Measurements from ENCODE around the gene TRAPPC2L.
"Not testable (repeated sequence)": the region's sequence is repeated elsewhere in the genome, so short reads cannot be mapped to it uniquely, and the experiment has no call there.

TRAPPC2L gene

DNA sequence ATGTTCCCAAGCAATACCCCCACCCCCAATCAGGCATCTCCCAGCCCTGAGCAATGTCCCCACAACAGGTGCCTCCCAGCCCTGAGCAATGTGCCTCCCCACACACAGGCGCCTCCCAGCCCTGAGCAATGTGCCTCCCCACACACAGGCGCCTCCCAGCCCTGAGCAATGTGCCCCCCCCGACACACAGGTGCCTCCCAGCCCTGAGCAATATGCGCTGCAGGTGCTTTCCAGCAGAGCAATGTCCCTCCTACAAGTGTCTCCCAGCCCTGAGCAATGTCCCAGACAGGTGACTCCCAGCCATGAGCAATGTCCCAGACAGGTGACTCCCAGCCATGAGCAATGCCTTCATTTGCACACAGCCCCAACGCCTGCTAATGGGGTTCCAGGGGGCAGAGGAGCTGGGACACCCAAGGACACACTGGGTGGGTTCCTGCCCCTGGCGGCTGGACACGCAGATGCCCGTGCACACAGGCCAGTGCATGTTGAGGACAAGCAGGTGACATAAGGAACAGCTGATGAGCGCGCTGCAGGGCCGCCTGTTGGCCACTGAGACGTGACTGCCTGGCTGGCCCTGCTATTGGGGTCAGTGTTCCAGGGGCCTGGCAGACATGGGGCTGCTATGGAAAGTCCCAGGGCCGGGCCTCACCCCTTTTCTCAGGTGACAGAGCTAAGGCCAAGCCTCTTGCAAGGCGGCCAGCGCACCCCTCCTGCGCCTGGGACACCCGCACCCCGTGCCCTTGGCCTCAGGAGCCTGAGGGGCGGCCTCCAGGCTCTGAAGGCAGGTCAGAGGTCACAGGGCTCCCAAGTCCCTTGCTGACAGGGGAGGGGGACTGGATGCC lies 36.4 kb downstream of the TRAPPC2L start:
- DNase-seq: no peak

DNA sequence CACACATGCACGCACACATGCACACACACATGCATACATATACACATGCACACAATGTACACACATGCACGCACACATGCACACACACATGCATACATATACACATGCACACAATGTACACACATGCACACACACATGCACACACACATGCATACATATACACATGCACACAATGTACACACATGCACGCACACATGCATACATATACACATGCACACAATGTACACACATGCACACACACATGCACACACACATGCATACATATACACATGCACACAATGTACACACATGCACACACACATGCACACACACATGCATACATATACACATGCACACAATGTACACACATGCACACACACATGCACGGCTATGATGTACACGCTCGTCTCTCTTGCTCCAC lies 37.3 kb downstream of the TRAPPC2L start:
- DNase-seq: not testable (repeated sequence)

DNA sequence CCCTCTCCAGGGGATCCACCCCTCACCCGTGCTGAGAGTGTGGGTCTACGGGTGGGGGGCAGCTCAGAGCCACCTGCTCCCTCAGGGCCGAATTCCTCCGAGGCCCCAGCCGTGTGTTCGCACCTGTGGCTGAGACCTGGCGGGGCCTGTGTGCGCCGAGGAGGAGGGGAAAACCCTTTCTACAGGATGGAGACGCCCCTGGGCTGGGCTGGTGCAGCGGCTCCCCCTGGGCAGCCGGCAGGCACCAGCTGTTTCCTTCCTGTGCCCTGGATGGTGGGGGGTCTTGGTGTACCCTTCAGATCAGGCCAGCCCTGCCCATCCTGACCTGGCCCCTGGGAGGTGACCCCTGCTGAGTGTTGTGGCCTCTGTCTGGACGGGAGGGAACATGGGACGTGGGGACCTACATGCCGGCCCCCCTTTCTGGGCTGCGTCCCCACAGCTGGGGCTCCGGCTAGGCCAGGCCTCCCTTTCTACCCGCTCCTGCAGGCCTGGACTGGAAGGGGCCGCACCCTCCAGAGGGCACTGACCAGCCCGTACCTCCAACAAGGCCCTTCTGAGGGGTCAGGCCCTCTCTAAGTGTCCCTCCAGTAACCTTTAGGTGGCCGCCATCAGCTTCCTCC lies 37.9 kb downstream of the TRAPPC2L start:
- no peak for DNase-seq

DNA sequence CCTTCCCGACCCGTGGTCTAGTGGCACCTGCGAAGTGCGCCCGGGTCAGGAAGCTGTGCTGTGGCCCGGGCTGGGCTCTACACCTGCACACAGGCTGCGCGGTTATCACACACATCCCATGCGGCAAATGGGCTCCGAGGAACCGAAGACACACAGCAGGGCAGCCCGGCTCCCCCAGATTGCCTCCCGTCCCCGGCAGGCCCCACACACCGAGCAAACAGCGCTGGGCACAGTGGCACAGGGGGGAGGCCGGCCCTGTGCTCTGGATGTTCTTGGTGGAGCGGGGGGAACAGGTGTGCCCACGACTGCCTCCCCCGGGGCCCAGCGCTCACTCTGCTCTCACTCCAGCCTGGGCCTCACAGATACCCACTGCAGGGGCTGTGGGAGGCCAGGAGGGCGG lies 38.4 kb downstream of the TRAPPC2L start:
- no peak for DNase-seq

DNA sequence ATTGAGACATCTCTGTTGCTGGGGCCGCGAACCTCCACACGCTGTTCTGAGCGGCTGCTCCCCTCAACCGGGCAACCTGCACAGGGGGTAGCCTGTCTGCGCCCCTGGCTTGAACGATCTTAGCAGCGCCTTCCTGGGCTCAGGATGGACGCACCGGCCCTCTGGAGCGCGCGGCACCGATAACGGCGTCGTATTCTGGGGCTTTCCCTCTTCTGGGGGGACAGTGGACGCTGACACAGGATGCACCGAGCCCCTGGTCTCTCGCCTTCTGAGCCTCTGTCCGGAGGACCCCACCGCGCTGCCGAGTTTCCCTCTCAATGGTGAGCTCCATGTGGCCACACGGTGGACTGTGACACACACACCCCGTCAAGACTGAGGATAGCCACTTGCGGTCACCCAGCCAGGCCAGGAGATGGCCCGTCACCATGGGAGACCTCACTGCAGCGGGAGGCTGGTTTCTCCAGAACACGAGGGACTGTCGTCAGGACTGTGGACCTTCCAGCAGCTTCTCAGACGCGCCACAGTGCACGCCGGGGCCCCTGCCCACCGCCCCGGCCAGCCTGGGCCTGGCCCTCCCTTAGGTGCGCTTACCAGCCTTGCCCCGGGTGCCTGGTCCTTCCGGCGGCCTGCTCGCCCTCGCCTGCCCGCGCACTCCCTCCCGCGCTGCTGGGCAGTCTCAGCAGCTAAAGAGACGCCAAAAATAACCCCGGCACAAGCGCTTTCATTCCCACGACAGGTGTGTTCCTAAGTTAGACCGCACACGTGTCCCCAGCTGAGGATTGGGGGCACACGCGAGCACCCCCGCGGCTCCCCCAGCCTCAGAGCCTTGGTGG lies 39.5 kb downstream of the TRAPPC2L start:
- DNase-seq: no peak

DNA sequence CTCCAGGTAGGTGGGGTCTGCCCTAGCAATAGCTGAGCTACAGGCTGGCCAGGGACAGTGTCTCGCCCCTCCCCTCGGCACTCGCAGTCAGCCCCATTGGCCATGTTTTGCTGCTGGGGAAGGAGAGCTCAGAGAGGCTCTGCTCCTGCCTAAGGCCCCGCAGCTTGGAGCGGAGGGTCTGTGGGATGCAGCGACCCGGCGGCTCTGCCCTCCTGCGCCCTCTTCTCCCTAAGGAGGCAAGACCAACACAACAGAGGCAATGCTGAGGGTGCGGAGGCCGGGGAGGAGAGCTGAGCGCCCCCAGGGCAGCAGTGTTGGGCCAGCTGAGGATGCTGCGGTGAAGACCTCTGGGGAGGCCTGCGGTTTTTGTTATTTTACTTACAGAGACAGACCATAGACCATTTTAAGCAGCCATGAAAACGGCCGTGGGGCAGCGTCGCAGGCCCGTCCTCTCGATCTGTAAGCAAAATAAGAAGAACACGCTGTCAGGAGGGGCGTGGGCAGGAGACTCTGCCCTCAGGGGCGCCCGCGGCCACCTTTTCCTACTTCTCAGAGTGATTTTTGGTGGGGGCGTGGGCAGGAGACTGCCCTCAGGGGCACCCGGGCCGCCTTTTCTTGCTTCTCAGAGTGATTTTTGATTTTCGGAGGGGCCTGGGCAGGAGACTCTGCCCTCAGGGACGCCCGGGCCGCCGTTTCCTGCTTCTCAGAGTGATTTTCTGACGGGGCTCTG lies 40.9 kb downstream of the TRAPPC2L start:
- no peak for DNase-seq

DNA sequence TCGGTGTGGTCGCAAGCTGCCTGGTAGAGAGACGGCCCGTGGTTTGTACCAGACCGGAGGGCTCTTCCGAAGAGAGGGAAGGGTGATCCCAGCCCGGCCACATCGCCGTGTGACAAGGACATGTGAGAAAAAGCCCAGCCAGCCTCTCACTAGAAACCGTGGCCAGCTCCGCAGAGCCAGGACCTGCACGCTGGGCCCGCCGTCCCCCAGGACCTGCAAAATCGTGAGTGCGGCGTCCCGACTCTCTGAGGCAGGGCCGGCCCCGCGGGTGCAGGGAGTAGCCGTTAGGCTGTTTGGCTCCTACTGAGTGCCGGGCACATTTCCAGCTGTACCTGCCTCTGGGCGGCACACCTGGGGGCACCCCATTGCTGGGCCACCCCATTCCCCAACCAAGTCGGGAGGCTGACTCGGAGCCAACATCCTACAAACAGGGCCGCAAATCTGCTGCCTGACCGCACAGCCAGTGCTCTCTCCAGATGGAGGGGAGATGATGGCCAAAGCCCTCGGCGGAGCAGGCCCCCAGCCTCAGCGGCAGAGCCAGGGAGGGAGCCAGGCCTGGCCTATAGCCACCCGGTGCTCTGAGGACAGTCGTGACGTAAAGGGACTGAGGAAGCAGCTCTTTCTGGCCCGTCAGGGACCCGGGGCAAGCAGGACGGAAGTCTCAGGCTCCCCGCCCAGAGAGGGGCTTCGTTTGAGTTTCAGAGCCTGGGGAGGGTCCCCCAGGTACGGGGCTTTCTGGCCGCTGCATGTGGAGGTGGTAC lies 43.2 kb downstream of the TRAPPC2L start:
- DNase-seq: no peak

DNA sequence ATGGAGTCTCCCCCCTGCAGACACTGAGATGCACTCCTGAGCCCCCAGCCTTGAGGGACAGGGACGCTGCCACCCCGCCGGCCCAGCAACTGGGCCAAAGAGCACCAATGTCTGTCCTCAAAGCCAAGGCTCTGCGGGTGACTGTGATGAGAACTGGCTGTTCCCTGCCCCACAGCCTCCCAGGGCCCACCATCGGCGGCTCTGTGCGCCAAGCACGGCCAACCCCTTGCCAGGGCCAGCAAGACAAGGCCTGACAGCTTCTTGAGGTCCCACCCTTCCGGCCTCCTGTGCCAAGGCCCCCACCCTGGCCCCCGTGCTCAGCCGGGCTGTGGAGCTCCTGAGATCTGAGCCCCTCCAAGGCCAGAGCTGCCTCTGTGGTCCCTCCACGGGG lies 43.7 kb downstream of the TRAPPC2L start:
- no peak for DNase-seq

DNA sequence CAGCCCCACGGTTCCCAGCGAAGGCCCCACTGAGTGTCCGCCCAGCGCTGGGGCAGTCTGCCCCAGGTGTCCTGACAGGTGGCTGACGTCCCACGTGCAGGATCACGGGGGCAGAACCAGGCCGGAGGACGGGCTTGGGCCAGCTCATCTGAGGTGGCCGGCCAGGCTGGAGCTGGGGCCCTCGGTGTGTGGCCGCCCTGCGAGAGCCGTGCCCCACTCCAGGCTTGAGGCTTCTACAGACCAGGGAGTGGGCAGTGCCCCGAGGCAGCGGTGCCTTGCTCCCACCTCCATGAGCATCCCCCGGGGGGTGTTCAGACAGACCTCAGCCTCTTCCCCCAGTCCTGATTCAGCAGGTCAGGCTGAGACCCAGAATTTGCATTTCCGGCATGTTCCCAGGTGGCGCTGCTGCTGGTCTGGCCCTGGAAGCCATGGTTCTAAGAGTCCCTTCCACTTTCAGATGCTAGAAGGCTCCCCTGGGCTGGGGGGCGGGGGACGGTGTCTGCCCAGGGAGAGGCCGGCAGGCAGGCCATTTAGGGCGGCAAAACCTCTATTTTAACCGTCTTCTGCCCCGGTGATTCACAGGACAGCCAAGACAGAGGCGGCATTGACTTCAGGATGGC lies 44.9 kb downstream of the TRAPPC2L start:
- no peak for DNase-seq

DNA sequence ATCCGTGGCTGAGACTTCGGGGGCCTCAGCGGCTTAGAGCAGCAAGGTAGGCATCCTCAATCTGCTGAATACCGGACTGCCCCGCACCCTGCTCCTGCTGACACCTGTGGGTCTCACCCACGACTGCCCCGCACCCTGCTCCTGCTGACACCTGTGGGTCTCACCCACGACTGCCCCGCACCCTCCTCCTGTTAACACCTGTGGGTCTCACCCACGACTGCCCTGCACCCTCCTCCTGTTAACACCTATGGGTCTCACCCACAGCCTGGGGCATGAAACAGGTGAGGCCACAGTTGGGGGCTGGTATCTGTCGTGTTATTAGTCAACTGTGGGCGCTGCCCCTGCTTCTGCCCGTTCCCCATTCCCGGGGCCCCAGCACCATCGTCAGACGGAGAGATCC lies 45.8 kb downstream of the TRAPPC2L start:
- no peak for DNase-seq

DNA sequence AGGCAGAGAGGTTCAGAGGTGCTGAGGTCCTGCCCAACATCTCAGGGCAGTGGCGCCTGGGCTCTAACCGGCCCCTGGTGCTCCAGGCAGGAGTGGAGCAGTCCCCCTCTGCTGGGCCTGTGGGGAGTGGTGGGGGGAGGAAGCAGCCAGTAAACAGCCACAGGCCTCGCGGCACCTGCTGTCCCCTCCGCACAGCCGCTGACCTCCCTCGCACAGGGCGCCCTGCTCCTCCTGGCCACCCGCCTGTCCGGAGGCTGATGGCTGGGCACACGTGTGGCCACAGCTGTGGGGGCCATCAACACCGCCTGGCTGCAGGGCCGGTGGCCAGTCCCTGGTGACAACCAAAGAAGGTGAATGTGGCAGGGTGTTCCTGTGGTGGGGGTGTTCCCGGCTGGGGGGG lies 46.3 kb downstream of the TRAPPC2L start:
- no peak for DNase-seq

DNA sequence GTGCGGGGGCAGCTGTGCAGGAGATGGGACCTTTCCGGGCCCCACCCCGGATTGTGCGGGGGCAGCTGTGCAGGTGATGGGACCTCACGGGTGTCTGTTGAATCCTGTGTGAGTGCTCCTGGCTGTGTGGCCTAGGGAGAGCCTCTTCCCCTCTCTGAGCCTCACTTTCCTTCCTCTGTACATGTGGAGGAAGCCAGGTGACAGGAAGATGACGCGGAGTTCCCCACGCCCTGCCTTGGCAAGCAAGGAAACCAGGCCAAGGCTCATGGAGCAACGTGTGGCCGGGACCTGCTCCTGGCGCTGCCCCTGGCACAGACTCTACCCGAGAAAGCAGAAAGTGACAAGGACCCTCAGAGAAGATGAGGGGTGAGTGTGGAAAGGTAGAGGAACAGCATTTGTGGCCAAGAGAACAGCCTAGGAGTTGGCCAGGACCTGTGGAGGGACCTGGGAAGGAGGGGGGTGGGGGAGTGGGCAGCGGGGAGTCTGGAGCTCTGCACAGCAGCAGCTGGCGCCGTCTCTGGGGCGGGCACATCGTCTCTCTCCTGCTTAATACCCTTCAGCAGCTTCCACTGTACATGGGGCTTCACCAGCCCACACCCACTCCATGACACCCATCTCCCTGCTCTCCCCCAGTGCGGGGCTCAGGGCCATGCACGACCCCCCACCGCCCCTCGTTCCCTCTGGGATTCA lies 47.9 kb downstream of the TRAPPC2L start:
- DNase-seq: no peak

DNA sequence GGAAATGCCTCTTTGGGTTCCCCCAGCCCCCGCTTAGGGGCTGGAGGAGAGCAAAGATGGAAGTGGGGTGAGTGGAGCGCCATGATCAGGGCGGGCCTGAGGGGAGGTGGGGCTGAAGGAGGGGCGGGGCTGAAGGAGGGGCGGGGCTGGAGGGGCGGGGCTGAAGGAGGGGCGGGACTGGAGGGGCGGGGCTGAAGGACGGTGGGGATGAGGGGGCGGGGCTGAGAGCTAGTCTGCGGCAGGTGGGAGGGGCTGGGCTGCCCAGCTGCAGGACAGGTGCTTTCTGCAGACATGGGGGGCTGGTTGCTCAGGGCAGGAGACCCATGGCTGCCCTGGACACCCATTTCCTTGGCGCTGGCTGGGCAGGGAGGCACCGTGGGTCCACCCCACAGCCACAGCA lies 48.6 kb downstream of the TRAPPC2L start:
- no peak for DNase-seq

DNA sequence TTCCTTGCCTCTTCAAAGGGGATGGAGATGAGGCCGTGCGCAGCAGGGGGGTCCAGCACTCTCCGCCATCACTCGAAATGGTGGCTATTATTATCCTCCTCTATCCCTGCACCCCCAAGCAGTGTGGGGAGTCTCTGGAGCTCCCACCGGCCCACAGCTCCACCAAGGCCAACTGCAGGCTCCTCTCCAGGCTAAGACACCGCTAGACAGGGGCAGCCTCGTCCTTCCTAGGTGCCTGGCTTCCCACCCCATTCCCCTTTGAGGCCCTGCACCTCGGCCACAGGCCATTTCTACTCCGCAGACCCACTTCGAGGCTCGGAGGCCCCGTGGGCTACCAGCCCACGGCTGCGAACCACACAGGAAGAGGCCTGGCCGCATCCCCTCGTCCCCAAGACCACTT lies 49.1 kb downstream of the TRAPPC2L start:
- no peak for DNase-seq

DNA sequence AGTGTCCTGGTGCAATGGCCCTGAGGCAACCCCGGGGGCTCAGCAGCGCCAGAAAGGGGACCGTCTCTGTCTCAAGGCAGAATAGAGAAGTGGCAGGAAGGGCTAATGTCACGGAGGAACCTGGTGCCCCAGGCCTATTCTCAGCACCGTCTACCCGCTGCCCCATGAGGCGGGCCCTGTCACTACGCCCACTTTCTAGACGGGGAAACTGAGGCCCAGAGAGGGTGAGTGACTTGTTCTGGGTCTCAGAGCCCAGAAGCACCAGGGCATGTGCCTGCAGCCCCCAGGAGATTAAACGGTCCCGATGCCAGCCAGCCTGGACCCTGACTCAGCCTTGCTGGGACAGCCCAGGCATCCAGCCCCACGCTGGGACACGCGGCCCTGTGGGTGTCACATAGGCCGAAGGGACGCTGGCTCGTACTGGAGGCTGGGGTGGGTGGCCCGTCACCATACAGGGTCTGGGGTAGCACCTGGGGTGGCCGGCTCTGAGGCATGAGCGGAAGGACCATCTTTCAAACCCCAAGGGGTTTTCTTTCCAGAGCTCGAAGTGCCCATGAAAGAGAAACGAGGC lies 49.7 kb downstream of the TRAPPC2L start:
- DNase-seq: no peak

DNA sequence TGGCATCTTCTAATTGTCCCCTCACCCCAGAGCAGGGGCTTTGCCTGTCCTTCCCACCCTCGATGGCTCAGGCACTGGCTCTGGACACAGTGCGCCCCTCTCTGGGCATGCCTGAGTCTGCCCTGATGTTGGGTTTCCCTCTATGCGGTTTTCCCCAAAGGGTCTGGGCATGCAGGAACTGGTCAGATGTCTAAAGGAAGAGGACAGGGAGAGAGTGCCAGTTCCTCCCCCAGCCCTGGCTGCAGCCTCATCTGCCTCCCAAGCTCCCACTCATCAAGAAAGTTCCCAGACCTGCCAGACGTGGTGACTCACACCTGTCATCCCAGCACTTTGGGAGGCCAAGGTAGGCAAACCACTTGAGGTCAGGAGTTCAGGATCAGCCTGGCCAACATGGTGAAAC lies 50.8 kb downstream of the TRAPPC2L start:
- no peak for DNase-seq

DNA sequence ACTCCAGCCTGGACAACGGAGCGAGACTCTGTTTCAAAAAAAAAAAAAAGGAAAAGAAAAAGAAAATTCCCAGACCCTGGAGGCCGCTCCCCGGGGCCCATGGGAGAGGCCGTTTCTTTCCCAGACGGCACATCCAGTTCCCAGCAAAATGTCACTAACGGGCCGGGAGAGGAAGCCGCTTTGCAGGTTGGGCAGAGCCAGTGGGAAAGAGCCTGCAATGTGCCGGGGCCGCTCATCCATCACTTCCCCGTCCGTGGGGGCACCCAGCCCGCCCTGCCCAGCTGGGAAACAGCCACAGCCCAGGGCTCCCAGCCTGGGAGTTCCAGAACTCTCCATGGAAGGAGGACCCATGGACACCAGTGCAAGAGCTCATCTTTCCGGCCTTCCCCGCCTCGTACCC lies 51.4 kb downstream of the TRAPPC2L start:
- no peak for DNase-seq

DNA sequence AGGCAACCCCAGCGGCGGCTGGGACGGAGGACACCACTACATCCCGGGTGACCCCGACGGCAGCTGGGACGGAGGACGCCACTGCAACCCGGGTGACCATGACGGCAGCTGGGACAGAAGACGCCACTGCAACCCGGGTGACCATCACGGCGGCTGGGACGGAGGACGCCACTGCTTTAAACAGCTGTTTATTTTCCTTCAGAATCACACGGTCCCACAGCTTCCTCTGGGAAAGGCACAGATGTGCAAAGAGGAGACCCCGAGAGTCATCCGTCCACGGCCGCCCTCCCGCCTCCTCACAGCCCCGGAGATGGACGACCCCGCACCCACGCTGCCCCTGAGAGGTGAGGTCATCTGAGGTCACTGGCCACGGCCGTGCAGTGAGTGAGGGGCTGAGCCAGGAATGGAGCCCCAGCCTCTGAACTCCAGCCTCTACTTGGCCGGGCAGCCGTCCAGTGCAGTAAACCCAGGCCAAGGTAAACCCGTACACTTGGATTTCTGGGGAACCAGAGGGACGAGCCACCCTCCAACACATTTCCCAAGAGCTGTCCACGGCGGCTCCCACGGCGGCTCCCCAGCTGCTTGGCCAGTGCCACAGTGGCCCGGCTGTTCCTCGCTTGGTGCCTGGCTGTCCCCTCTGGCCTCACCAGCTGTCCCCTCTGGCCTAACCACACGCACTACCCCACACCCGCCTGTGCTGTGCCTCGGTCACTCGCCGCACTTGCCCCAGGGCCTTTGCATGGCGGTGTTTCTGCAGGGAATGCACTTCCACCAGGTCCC lies 52.7 kb downstream of the TRAPPC2L start:
- no peak for DNase-seq

DNA sequence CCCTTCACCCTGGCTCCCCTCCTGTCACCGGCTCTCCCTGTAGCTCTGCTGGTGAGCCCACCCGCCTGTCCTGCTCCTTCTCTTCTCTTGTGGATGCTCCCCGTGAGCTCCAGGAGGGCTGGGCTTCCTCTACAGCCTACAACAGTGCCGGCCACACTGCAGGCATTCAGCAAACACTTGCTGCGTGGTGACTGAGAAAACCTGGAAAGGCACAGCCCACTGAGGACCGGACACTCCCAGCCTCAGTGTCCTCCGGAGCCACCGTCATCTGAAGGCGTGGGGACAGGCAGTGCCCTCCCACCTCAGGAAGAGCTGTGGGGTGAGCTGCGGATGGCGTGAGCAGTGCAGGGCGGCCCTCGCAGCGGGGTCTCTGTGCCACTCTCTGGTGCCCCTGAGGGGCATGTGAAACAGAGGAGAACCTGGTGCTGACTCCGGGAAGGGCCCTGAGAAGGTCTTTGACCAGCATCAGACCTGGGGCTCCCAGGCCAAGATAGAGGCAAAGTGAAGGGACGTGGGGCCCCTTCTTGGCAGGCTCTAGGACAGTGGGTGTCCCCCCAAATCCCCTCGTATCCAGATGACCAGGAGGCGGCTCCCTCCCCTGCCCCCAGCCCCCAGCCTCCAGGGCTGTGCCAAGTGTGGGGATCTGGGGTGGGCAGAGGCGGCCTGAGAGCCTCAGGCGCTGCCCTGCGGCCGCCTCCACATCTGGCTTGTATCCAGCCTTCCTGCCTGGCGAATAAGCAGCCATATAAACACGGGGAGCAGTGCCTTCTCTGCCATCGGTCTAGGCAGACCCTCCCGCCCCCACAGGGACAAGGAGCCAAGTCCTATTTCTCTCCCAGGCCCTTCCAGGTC lies 53.6 kb downstream of the TRAPPC2L start:
- no peak for DNase-seq

All from suppressor macrophage (primary cell).